Erythroblast (primary cell): Measurements from ENCODE around the gene VSTM2L.

Experiments
- GATA1 ChIP-seq: IDR thresholded peaks from 2 replicates; pipeline ENCODE4 v1.6.1; 2011; ENCODE audit warnings: low read depth, mild to moderate bottlenecking, control low read depth, low read length, moderate library complexity
- POLR2A ChIP-seq: IDR thresholded peaks from 2 replicates; pipeline ENCODE4 v1.6.1; 2011; ENCODE audit warnings: mild to moderate bottlenecking, low read length

DNA sequence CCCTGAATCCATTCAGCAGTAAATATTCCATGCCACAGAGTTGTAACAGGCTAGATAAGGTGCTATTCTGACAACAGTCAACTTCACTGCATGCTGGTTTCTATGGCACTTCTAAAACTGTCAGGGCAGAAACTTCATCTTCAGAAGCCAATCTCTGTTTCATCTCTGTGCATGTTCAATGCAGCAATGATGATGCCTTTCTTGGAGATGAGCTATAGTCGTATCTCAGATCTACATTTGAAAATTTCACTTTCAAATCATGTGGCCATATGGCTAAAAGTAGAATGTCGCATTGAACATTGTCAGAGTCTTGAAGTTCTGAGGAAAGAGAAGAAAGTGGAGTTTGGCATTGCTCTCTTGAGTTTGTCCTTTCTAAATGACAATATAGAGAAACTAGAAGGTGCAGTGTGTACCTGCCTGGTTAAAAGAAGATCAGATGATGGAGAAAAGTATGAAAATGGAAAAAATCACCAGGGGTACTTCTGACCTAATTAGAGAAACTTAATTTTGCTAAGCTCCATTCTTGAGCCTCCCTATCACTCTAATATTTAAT lies 49.0 kb upstream of the VSTM2L start:
- no peak for TF ChIP-seq POLR2A
- no peak for TF ChIP-seq GATA1
